OCI-LY7 (cell line): Measurements from ENCODE around the gene ICOS.

ENCODE experiments used
- CTCF ChIP-seq: fragments of 200-600 bp; sonication (generic); conservative IDR thresholded peaks from 2 replicates; pipeline ENCODE4 v1.5.1; 2014; ENCODE audit warnings: mild to moderate bottlenecking, antibody characterized with exemption, low read length, moderate library complexity, mixed read lengths
- EZH2phosphoT487 ChIP-seq: fragments of 200-600 bp; sonication (generic); IDR thresholded peaks from 2 replicates; pipeline ENCODE4 v1.6.1; 2018; ENCODE audit warnings: low read depth, borderline replicate concordance, mild to moderate bottlenecking, mixed run types, antibody characterized with exemption, low read length, moderate library complexity, mixed read lengths

- TF ChIP-seq CTCF = no peak
- no peak for TF ChIP-seq EZH2phosphoT487
Observed at GRCh38 chr2:203948733-203949132, 12.2 kb downstream of the ICOS start.
